Astrocyte of the hippocampus (primary cell): ENCODE data around the gene COL10A1.
"Not testable (repeated sequence)": the region's sequence is repeated elsewhere in the genome, so short reads cannot be mapped to it uniquely, and the experiment has no call there.

ENCODE experiments used
- DNase-seq: peaks from one replicate; pipeline ENCODE4 v3.0.0; 2011; ENCODE audit warnings: low read depth, low spot score

Gene COL10A1

DNA sequence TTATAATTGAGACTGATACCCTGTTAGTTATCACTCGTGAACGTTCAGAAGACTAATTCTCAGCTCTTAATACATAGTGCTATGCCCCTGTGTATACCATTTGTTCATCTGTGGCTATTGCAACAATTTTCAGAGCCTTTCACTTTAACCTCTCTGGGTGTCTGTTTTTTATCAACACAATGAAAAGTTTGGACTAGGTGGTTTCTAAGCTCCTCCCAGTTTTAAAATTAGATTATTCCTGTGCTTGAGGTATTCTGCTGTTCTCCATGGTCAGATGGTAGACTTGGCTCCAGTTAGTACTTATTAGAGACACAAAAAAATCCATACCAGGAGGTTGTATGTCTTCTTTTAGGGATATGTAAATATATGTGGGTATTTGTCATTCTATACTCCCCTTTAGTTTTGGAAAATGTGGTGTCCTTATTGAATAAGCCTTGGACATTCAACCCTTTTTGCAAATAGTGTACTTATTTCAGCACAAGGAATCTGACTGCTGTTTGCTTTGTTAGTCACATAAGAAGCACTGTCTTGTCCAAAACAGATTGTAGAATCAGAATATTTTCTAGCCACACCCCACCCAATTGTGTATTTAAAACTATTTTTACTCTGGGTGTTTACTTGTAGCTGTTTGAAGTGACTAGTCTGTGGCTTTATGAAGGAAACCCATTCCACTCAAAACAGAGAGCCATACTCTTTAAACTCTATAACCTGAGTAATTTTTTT lies 2.0 kb upstream of the COL10A1 start:
- no peak for DNase-seq

DNA sequence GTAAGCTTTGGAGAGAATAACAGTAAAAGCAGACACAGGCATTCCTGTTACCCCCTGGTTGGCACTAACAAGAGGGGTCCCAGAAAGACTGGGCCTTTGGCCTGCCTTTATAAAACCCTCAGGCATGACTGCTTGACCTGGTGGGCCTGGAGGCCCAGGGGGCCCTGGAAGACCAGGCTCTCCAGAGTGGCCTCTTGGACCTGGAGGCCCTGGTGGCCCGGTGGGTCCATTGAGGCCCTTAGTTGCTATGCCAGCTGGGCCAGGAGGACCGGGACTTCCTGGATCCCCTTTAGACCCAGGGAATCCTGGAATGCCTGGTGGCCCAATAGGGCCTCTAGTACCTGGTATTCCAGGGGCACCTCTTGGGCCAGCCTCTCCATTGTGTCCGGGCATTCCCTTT lies 5.5 kb downstream of the COL10A1 start:
- DNase-seq = no peak

DNA sequence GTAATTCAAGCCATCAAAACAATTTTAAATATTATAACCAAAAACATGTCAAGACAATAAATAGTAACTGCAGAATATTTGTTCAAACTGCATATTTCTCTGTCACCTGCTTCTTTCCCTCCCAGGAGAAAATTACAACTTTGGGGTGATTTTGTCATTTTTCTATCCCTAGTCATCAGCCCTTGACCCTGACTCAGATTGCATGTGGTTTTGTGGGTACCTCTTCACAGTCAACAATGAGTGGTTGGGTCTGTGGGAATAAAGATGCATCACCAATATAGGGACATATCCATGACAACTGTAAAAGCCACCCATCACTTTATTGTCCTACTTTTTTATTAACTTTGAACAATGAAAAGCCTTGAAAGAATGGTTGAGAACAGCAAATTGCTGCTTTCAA lies 7.3 kb downstream of the COL10A1 start:
- DNase-seq = peak; percentile 67

- DNase-seq = no peak
These were observed 10.2 kb downstream of the COL10A1 start for GRCh38 chr6:116115781-116116180.

DNA sequence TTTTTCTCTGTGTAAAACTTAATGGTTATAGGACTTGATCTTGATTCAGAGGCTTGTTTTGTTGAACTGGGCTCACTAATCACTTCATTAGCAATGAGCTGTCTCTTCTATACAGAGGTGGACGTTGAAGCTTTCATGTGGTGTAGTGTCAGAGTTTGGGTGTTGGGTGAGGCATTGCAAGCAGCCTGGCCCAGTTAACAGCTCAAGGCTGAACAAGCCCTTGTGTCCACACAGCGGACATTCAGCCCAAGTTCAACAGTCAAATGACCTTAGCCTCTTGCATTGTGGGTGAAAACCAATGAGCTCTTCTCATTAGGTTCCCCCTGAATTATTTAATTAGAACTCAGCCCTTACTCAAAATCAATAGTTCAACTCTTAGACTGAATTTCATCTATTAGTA lies 12.5 kb downstream of the COL10A1 start:
- DNase-seq = no peak

DNA sequence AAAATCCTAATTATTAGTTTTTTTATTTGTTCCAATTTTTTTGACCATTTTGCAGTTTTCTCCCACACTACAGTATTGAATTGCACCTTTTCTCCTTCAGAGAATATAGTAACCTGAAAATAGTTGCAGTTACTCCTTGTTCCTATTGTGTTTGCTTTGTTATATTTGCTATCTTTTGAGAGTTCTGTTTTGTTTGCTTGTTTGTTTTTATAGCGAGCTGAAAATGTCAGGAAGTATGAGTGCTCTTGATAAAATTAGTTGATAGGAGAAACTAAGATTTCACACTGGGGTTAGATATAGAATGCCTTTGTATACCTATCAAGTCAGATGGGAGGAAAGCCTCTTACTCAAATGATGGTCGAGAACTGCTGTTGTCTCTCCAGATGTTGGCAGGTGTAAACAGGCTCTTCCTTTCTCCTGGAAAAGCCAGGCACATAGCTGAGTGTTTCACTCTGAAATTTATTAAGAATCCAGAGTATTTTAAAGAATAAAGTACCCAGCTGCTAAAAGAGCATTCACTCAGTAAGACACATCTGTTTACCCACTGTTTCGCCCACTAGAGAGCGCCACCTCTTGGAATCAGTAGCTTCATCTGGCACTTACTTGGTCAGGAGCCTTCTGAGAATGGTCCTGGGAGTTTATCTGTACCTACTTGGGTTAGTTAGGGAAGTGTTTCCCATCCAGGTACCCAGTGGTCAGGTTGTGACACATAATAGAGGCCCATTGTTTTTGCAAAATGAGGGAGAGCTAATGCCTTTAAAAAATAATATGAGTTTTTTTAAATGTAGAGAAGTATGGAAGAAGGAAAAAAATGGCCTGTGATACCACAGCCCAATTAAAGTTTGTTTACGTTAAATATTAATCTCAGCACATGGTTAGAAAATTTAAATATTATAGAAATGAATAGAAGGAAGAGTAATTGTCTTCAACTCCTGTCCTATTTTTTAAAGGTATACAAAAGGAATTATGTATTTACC lies 14.1 kb downstream of the COL10A1 start:
- peak; percentile 32 for DNase-seq

DNA sequence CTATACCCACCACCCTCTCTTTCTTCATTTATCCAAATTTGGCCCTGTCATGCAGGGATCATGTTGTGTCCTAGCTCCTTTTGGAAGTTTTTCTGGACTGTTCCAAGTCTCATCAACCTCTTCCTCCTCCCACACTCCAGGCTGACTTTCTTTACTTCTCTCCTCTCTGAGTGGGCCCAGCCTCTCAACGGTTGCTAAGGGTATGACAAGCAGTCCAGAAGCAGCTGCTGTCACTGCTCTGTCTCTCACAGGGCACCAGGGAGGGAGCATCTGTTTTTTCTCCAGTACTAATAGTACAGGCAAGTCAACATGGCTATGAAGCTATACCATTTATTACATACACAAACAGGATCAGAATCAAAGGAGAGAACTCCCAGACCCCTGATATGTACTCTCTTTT lies 17.1 kb downstream of the COL10A1 start:
- no peak for DNase-seq

GRCh38 chr6:116106146-116106545 lies 19.8 kb downstream of the COL10A1 start:
- DNase-seq = no peak

- no peak for DNase-seq
These were observed 20.7 kb downstream of the COL10A1 start for GRCh38 chr6:116105247-116105646.

- no peak for DNase-seq
These were observed 21.3 kb downstream of the COL10A1 start for GRCh38 chr6:116104636-116105035.

GRCh38 chr6:116102873-116103272 lies 23.1 kb downstream of the COL10A1 start:
- DNase-seq = no peak

DNA sequence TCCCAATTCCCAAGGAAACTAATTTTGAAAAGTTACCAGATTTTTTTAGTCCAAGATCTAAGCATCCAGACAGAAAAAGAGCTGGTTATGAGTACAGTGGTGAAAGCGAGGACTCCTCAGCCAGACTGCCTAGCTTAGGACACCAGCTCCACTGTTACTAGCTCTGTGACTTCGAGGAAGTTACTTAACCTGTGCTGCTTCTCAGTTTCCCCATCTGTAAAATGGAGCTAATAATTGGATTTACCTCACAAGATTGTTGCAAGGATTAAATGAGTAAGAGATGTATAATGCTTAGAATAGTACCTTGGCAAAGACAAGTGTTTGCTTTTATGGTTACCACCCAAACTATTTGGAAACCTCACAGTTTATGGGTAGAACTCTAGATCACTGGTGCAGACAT lies 24.1 kb downstream of the COL10A1 start:
- DNase-seq = no peak

GRCh38 chr6:116101302-116101718 lies 24.6 kb downstream of the COL10A1 start:
- DNase-seq = no peak

- peak; percentile 90 for DNase-seq
These were observed 25.3 kb downstream of the COL10A1 start, which contains the start of gene NT5DC1 for GRCh38 chr6:116100419-116101301. NT5DC1 (plus strand) TSS chr6:116100853; CDS start chr6:116100931, 78 bp downstream.

- DNase-seq = no peak
These were observed 26.9 kb downstream of the COL10A1 start for GRCh38 chr6:116099036-116099435.

- no peak for DNase-seq
These were observed 28.7 kb downstream of the COL10A1 start for GRCh38 chr6:116096979-116097816.

GRCh38 chr6:116096048-116096759 lies 29.7 kb downstream of the COL10A1 start:
- DNase-seq = not testable (repeated sequence)

- peak; percentile 17 for DNase-seq
These were observed 31.9 kb downstream of the COL10A1 start for GRCh38 chr6:116094041-116094440.

DNA sequence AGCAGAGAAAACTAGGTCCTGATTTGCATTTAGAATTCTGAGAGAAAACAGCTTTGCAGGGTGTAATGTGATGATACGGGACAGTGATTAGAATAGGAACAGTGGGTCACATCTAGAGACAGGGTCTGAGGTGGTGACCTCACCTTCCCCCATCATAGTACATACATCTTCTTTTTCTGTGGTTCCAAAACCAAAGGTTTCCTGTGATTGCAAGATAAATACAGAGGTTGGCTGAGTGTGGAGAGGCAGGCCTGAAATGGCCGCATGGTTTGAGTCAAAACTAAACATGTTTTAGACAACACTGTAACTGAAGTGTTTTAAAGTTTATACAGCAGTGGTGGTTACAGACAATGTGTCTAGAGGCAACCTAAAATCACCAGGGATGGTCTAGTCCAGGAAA lies 35.7 kb downstream of the COL10A1 start:
- DNase-seq = no peak

- DNase-seq = peak; percentile 22
These were observed 37.0 kb downstream of the COL10A1 start for GRCh38 chr6:116088946-116089345.
